Measurements from ENCODE around the gene RHOBTB3.
"Not testable (repeated sequence)": the region's sequence is repeated elsewhere in the genome, so short reads cannot be mapped to it uniquely, and the experiment has no call there.

RHOBTB3 gene

GRCh38 chr5:95709967-95710650 is 21.0 kb upstream of the RHOBTB3 start:
- Mint-ChIP-seq H3K36me3 (no peaks in the 10 kb centered on the region), H3K27ac (no peak overlapping the region), H3K9me3 (no peaks in the 10 kb centered on the region), H3K27me3 (peaks cover 25% of the 10 kb centered on the region), H3K4me3 (no peak overlapping the region), H3K4me1 (peaks cover 6% of the 10 kb centered on the region)
- DNase-seq, result no peak
- CTCF ChIA-PET, result no interaction called here

GRCh38 chr5:95710651-95711500 is 20.3 kb upstream of the RHOBTB3 start:
- DNase-seq, CTCF ChIA-PET, H3K36me3 Mint-ChIP-seq, H3K4me3 Mint-ChIP-seq, H3K9me3 Mint-ChIP-seq, H3K27ac Mint-ChIP-seq: not testable (repeated sequence)
- Mint-ChIP-seq H3K27me3 (peaks cover 25% of the 10 kb centered on the region), H3K4me1 (peaks cover 10% of the 10 kb centered on the region)

GRCh38 chr5:95711501-95712346 is 19.4 kb upstream of the RHOBTB3 start:
- Mint-ChIP-seq H3K27me3 (peaks cover 25% of the 10 kb centered on the region), H3K4me1 (peaks cover 7% of the 10 kb centered on the region), H3K27ac (no peak overlapping the region), H3K9me3 (no peaks in the 10 kb centered on the region), H3K4me3 (no peak overlapping the region), H3K36me3 (no peaks in the 10 kb centered on the region)
- CTCF ChIA-PET, result no interaction called here
- DNase-seq, result no peak

GRCh38 chr5:95712347-95712958 is 18.7 kb upstream of the RHOBTB3 start:
- DNase-seq, result no peak
- Mint-ChIP-seq H3K9me3 (no peaks in the 10 kb centered on the region), H3K27ac (no peak overlapping the region), H3K4me3 (no peak overlapping the region), H3K36me3 (no peaks in the 10 kb centered on the region), H3K4me1 (peaks cover 7% of the 10 kb centered on the region), H3K27me3 (peaks cover 25% of the 10 kb centered on the region)
- CTCF ChIA-PET, result no interaction called here

- H3K4me3 Mint-ChIP-seq, H3K4me1 Mint-ChIP-seq, H3K9me3 Mint-ChIP-seq, CTCF ChIA-PET, H3K27ac Mint-ChIP-seq, H3K36me3 Mint-ChIP-seq, DNase-seq: not testable (repeated sequence)
- H3K27me3 Mint-ChIP-seq, result peaks cover 21% of the 10 kb centered on the region
Measured at GRCh38 chr5:95713246-95713645, 17.9 kb upstream of the RHOBTB3 start.

DNA sequence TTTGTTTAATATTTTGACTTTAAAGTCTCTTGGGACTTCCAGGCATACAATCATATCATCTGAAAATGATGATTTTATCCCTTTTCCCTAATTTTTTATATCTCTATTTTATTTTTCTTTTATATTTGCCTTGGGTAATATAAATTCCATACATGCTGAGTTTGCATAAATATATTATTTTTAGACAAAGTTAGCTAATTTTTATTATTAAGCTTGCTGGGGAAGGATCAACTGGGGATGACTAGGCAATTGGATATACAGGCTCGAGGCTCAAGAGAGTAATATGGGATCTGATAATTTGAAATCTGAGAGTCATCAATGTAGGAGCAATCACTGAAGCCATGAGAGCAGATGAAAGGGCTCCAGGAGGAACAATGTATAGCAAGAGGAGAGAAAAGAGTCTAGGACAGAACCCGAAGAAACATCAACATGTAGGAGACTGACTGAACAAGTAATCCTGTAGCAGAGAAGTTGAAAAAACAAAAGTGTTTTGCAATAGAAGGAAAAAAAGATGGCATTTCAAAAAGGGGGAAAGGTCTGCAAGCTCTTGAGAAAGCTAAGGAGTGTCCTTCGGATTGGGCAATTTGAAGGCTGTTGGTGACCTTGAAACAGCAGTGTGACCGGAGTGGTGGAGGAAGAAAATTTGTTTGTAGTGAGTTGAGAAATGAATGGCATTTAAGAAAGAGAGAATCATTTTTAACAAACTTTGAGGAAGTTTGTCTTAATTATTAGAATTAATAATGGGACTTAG is 17.0 kb upstream of the RHOBTB3 start:
- no peak overlapping the region for H3K27ac Mint-ChIP-seq
- H3K4me1 Mint-ChIP-seq, result peaks cover 7% of the 10 kb centered on the region
- H3K27me3 Mint-ChIP-seq, result peaks cover 16% of the 10 kb centered on the region
- no peaks in the 10 kb centered on the region for H3K36me3 Mint-ChIP-seq
- DNase-seq, result no peak
- H3K4me3 Mint-ChIP-seq, result no peak overlapping the region
- CTCF ChIA-PET, result no interaction called here
- no peaks in the 10 kb centered on the region for H3K9me3 Mint-ChIP-seq

- H3K36me3 Mint-ChIP-seq, result no peaks in the 10 kb centered on the region
- CTCF ChIA-PET, result no interaction called here
- H3K27ac Mint-ChIP-seq, result no peak overlapping the region
- H3K9me3 Mint-ChIP-seq, result no peaks in the 10 kb centered on the region
- H3K4me3 Mint-ChIP-seq, result no peak overlapping the region
- peaks cover 7% of the 10 kb centered on the region for H3K4me1 Mint-ChIP-seq
- peaks cover 16% of the 10 kb centered on the region for H3K27me3 Mint-ChIP-seq
- DNase-seq, result no peak
Measured at GRCh38 chr5:95715799-95716461, 15.2 kb upstream of the RHOBTB3 start.

GRCh38 chr5:95717439-95717838 is 13.7 kb upstream of the RHOBTB3 start:
- H3K4me1 Mint-ChIP-seq, result peaks cover 7% of the 10 kb centered on the region
- H3K27me3 Mint-ChIP-seq, result peaks cover 11% of the 10 kb centered on the region
- CTCF ChIA-PET, result interaction anchor here (0.7 to 1.0 kb wide), 2 partner anchors 13 to 352 kb away, joined by 3 read pairs; no protein-coding TSS in a partner anchor
- no peak overlapping the region for H3K27ac Mint-ChIP-seq
- H3K4me3 Mint-ChIP-seq, result no peak overlapping the region
- no peak for DNase-seq
- no peaks in the 10 kb centered on the region for H3K9me3 Mint-ChIP-seq
- H3K36me3 Mint-ChIP-seq, result no peaks in the 10 kb centered on the region

GRCh38 chr5:95718203-95718602 is 12.9 kb upstream of the RHOBTB3 start:
- Mint-ChIP-seq H3K27me3 (peaks cover 10% of the 10 kb centered on the region), H3K4me3 (no peak overlapping the region), H3K36me3 (no peaks in the 10 kb centered on the region), H3K9me3 (no peaks in the 10 kb centered on the region), H3K4me1 (peaks cover 7% of the 10 kb centered on the region), H3K27ac (no peak overlapping the region)
- no peak for DNase-seq
- CTCF ChIA-PET, result interaction anchor here (0.7 to 1.0 kb wide), 2 partner anchors 12 to 353 kb away, joined by 3 read pairs; no protein-coding TSS in a partner anchor

GRCh38 chr5:95718738-95719137 is 12.4 kb upstream of the RHOBTB3 start:
- CTCF ChIA-PET, result no interaction called here
- Mint-ChIP-seq H3K27me3 (peaks cover 7% of the 10 kb centered on the region), H3K9me3 (no peaks in the 10 kb centered on the region), H3K36me3 (no peaks in the 10 kb centered on the region), H3K4me3 (no peak overlapping the region), H3K27ac (no peak overlapping the region), H3K4me1 (peaks cover 8% of the 10 kb centered on the region)
- DNase-seq, result no peak

GRCh38 chr5:95720094-95720786 is 10.9 kb upstream of the RHOBTB3 start:
- no peak overlapping the region for H3K27ac Mint-ChIP-seq

GRCh38 chr5:95721582-95722295 is 9.4 kb upstream of the RHOBTB3 start:
- DNase-seq, result no peak
- H3K27me3 Mint-ChIP-seq, result peaks cover 12% of the 10 kb centered on the region
- no peaks in the 10 kb centered on the region for H3K9me3 Mint-ChIP-seq
- H3K4me1 Mint-ChIP-seq, result peaks cover 10% of the 10 kb centered on the region
- no peak overlapping the region for H3K4me3 Mint-ChIP-seq
- CTCF ChIA-PET, result no interaction called here
- no peak overlapping the region for H3K27ac Mint-ChIP-seq
- no peaks in the 10 kb centered on the region for H3K36me3 Mint-ChIP-seq

More at GRCh38 chr5:95720094-95720786, 10.9 kb upstream of the RHOBTB3 start:
- H3K9me3 Mint-ChIP-seq, result no peaks in the 10 kb centered on the region
- DNase-seq, result no peak
- peaks cover 8% of the 10 kb centered on the region for H3K4me1 Mint-ChIP-seq
- H3K4me3 Mint-ChIP-seq, result no peak overlapping the region
- H3K36me3 Mint-ChIP-seq, result no peaks in the 10 kb centered on the region
- H3K27me3 Mint-ChIP-seq, result peaks cover 9% of the 10 kb centered on the region
- CTCF ChIA-PET, result no interaction called here
